Ovary (tissue), 9 donors: ENCODE results near the gene MCTP1. TPM values are rescaled to one million over a fixed set of nuclear protein-coding genes. Genes with fewer than 3 reads are reported as not detected.

Source experiments
- DNase-seq, 5 donors: peaks; one replicate each; pipeline ENCODE4 v3.0.0-alpha.2; 2019 to 2020
- H3K27ac ChIP-seq, 2 donors: fragments of 200-600 bp; one replicate each; pipeline versions ENCODE4 v1.5.1 to v1.8.0; 2019 to 2022
- H3K27me3 ChIP-seq: fragments of 200-600 bp; one replicate; pipeline ENCODE4 v1.8.0; 2022
- H3K36me3 ChIP-seq: fragments of 200-600 bp; sonication (generic); one replicate; pipeline ENCODE4 v1.5.1; 2019
- H3K4me1 ChIP-seq: one replicate; pipeline ENCODE4 v1.8.1; 2013; ENCODE audit warnings: mild to moderate bottlenecking, moderate library complexity; ENCODE audit not compliant: insufficient read depth
- H3K4me3 ChIP-seq: fragments of 200-600 bp; sonication (generic); one replicate; pipeline ENCODE4 v1.5.1; 2017
- H3K9me3 ChIP-seq, 2 donors: fragments of 200-600 bp in 1 of 2; sonication (generic) in 1 of 2; one replicate each; pipeline versions ENCODE4 v1.5.1 to v1.8.1; 2013 to 2019; ENCODE audit warnings: mild to moderate bottlenecking in 1 of 2, moderate library complexity in 1 of 2
- CTCF ChIP-seq, 3 donors: fragments of 450-650 bp in 2 of 3; fragments of 200-600 bp in 1 of 3; IDR thresholded peaks; one replicate each; pipeline versions ENCODE4 v1.5.1 to v1.8.0; 2016 to 2022; ENCODE audit warnings: antibody characterized with exemption in 3 of 3, mild to moderate bottlenecking in 1 of 3
- EP300 ChIP-seq: sonication (generic); formaldehyde crosslinking; IDR thresholded peaks from one replicate; pipeline ENCODE4 v1.6.1; 2017; ENCODE audit warnings: antibody characterized with exemption
- POLR2A ChIP-seq: fragments of 450-650 bp; IDR thresholded peaks from one replicate; pipeline ENCODE4 v1.6.1; 2017; ENCODE audit warnings: antibody characterized with exemption, mild to moderate bottlenecking, moderate library complexity
- WGBS, 3 donors: extraction: QIAGEN DNeasy Blood & Tissue Kit in 1 of 3; methylation state at CpG; one replicate each; pipeline versions ENCODE4 v1.1.5 to v1.1.7; 2013 to 2017; 5-methylcytosine and 5-hydroxymethylcytosine counted together
- intact Hi-C, 4 donors: fragments of 100-400 bp; cut with DNase I; formaldehyde crosslinking; loops; one replicate each; pipeline versions ENCODE4 v1.11.0 to v1.15.1; 2022 to 2023
- polyA plus RNA-seq, 2 donors: library from polyadenylated mRNA; stranded (reverse); fragments of 200-250 nt in 1 of 2; fragments of 350-450 nt in 1 of 2; fragmentation: Illumina TruSeq in 1 of 2; extraction: RNeasy Lipid Tissue Mini Kit (QIAGEN cat#74804) in 1 of 2; gene quantifications; one replicate each; pipeline ENCODE4 v1.2.3, GENCODE V29; 2013 to 2014
- total RNA-seq, 7 donors: library from RNA; depleted of rRNA in 2 of 7; stranded (reverse); fragments of >200 nt in 2 of 7; fragmentation: NEBNext Ultra II Directional in 3 of 7; extraction: Animal tissue kit (Norgen Biotek cat#: 25700) in 3 of 7; gene quantifications; one replicate each; pipeline versions ENCODE4 v1.1.0 to v1.2.4, GENCODE V29; 2016 to 2023
- donor health status: DM: no; HTN: no; CAD: no; lungs with moderate emphysema.
- donor health status: DM: no; HTN: no; CAD: no.
- donor health status: Bipolar disorder and iron deficiency.
- donor health status: DM: yes; HTN: yes; CAD: no.
- donor health status: DM: no; HTN: no; CAD: no.
- donor health status: DM: yes; HTN: yes; CAD: no.

The MCTP1 gene
- total and polyA plus RNA-seq, 9 donors: 1.7 to 11.4 (median 5.0) TPM

GRCh38 chr5:94778732-94779131 lies 506.2 kb downstream of the MCTP1 start:
- Histone ChIP-seq H3K27ac (no peak overlapping the region), H3K9me3 (no peaks in the 10 kb centered on the region), H3K4me3 (no peak overlapping the region), H3K4me1 (no peaks in the 10 kb centered on the region), H3K27me3 (no peaks in the 10 kb centered on the region), H3K36me3 (no peaks in the 10 kb centered on the region)
- WGBS, 3 donors: 28 to 30% (median 28%) methylated on average over 3 of the region's 3 CpGs
- intact Hi-C loops: no loop called here
- no peak for DNase-seq
- TF ChIP-seq EP300: no peak
- TF ChIP-seq POLR2A: no peak
- no peak for TF ChIP-seq CTCF (IDR thresholded peaks at IDR 0.05)

GRCh38 chr5:94778299-94778698 lies 506.6 kb downstream of the MCTP1 start:
- no peaks in the 10 kb centered on the region for H3K9me3 ChIP-seq
- no peak for TF ChIP-seq POLR2A
- no peak for TF ChIP-seq CTCF (IDR thresholded peaks at IDR 0.05)
- TF ChIP-seq EP300: no peak
- no peak overlapping the region for H3K27ac ChIP-seq
- no peaks in the 10 kb centered on the region for H3K4me1 ChIP-seq
- no peaks in the 10 kb centered on the region for H3K36me3 ChIP-seq
- 62 to 72% (median 66%) methylated on average over 5 of the region's 5 CpGs for WGBS, 3 donors
- intact Hi-C loops: no loop called here
- H3K27me3 ChIP-seq: no peaks in the 10 kb centered on the region
- no peak for DNase-seq
- H3K4me3 ChIP-seq: no peak overlapping the region

- Histone ChIP-seq H3K4me3 (no peak overlapping the region), H3K4me1 (no peaks in the 10 kb centered on the region), H3K27ac (no peak overlapping the region), H3K27me3 (no peaks in the 10 kb centered on the region), H3K36me3 (no peaks in the 10 kb centered on the region), H3K9me3 (no peaks in the 10 kb centered on the region)
- TF ChIP-seq CTCF (IDR thresholded peaks at IDR 0.05) (no peak), POLR2A (no peak), EP300 (no peak)
- no peak for DNase-seq
- intact Hi-C loops: no loop called here
- 49 to 54% (median 51%) methylated on average over 5 of the region's 5 CpGs for WGBS, 3 donors
Measured at GRCh38 chr5:94777056-94777880, 507.6 kb downstream of the MCTP1 start.

GRCh38 chr5:94776167-94776566 lies 508.7 kb downstream of the MCTP1 start:
- Histone ChIP-seq H3K9me3 (no peaks in the 10 kb centered on the region), H3K4me3 (no peak overlapping the region), H3K27me3 (no peaks in the 10 kb centered on the region), H3K4me1 (no peaks in the 10 kb centered on the region), H3K27ac (no peak overlapping the region), H3K36me3 (no peaks in the 10 kb centered on the region)
- TF ChIP-seq POLR2A (no peak), EP300 (no peak), CTCF (IDR thresholded peaks at IDR 0.05) (no peak)
- intact Hi-C loops: no loop called here
- DNase-seq: no peak
- WGBS, 3 donors: 71 to 78% (median 71%) methylated on average over 5 of the region's 5 CpGs
